K562 (cell line): ENCODE data around the gene CSMD2. TPM values are rescaled to one million over a fixed set of nuclear protein-coding genes. Genes with fewer than 3 reads are reported as not detected.

Experiments used
- ATAC-seq: fragments of 200-7000 bp; cut with Tn5 transposase; 3 replicates; pipeline ENCODE4 v1.9.1; 2020; ENCODE audit warnings: moderate library complexity
- BruUV-seq: library from RNA; stranded (reverse); fragments of 400-500 nt; replicated peaks from 2 replicates; lab custom pipeline; 2021; lab: Mats Ljungman, UMichigan
- CTCF ChIA-PET: fragments of 300-600 bp; formaldehyde crosslinking; extraction: SDS; loops from one replicate; lab custom pipeline; 2021; ENCODE audit warnings: low intra/inter-chr PET ratio; lab: Yijun Ruan, JAX
- POLR2A ChIA-PET: fragments of 300-600, 350-650 bp; sonication (Branson Sonifier 250); formaldehyde crosslinking; extraction: SDS; loops from one replicate; lab custom pipeline; 2021; ENCODE audit warnings: antibody characterized with exemption, inconsistent platforms; lab: Yijun Ruan, JAX
- DNase-seq, 4 experiments: peaks; one replicate each; pipeline versions ENCODE4 v3.0.0 to v3.0.0-alpha.2; 2011 to 2018; ENCODE audit warnings: low spot score in 3 of 4, mixed read lengths in 3 of 4; ENCODE audit errors: extremely low read depth in 1 of 4
- FAIRE-seq: peaks from 2 replicates; lab custom pipeline; 2011; peaks lifted over from hg19 to GRCh38; lab: Jason Lieb, UNC
- H2AFZ ChIP-seq: 2 replicates; pipeline ENCODE4 v1.6.0; 2011; ENCODE audit warnings: low read depth, low read length, control low read depth, inconsistent platforms
- H3K27ac ChIP-seq: fragments of 200-600 bp; 3 replicates; pipeline ENCODE4 v1.8.0; 2011; ENCODE audit warnings: low read depth, mild to moderate bottlenecking, control low read depth, inconsistent platforms, low read length, moderate library complexity, mixed read lengths; ENCODE audit errors: extremely low read depth
- H3K27me3 ChIP-seq, 2 experiments: fragments of 300-600 bp in 1 of 2; 2 replicates in 1 of 2; 3 replicates in 1 of 2; pipeline versions ENCODE4 v1.6.0 to v1.8.0; 2011; ENCODE audit warnings: inconsistent platforms in 2 of 2, low read length in 2 of 2, mild to moderate bottlenecking in 1 of 2, mixed read lengths in 1 of 2, moderate library complexity in 1 of 2; ENCODE audit not compliant: control insufficient read depth in 2 of 2, insufficient read depth in 2 of 2
- H3K36me3 ChIP-seq: fragments of 300-600 bp; 3 replicates; pipeline ENCODE4 v1.8.0; 2011; ENCODE audit warnings: mild to moderate bottlenecking, low read length, inconsistent platforms; ENCODE audit not compliant: control insufficient read depth, insufficient read depth
- H3K4me1 ChIP-seq, 2 experiments: fragments of 200-600 bp in 1 of 2; replicated peaks in 1 of 2; 2 replicates in 1 of 2; 3 replicates in 1 of 2; pipeline versions ENCODE4 v1.5.1 to v1.8.0; 2011; ENCODE audit warnings: inconsistent platforms in 2 of 2, low read length in 2 of 2, mild to moderate bottlenecking in 1 of 2, mixed read lengths in 1 of 2, moderate library complexity in 1 of 2; ENCODE audit not compliant: control insufficient read depth in 2 of 2, insufficient read depth in 2 of 2
- H3K4me2 ChIP-seq: 2 replicates; pipeline ENCODE4 v1.6.1; 2011; ENCODE audit warnings: low read length, control low read depth, inconsistent platforms, mixed read lengths; ENCODE audit not compliant: insufficient read depth
- H3K4me3 ChIP-seq: fragments of 200-600 bp; sonication (generic), shearing (Covaris generic); 2 replicates; pipeline ENCODE4 v1.5.1; 2016; ENCODE audit warnings: control low read depth, inconsistent platforms
- H3K79me2 ChIP-seq: fragments of 200-600 bp; 3 replicates; pipeline ENCODE4 v1.8.0; 2011; ENCODE audit warnings: low read length, inconsistent platforms; ENCODE audit not compliant: control insufficient read depth, insufficient read depth
- H3K9ac ChIP-seq, 2 experiments: 2 replicates each; pipeline versions ENCODE4 v1.6.0 to v1.6.1; 2011; ENCODE audit warnings: low read depth in 2 of 2, low read length in 2 of 2, control low read depth in 1 of 2, inconsistent platforms in 1 of 2, mild to moderate bottlenecking in 1 of 2, mixed read lengths in 1 of 2; ENCODE audit not compliant: insufficient read depth in 1 of 2
- H3K9me1 ChIP-seq: one replicate; pipeline ENCODE4 v1.6.0; 2011; ENCODE audit warnings: inconsistent platforms, mild to moderate bottlenecking, low read length, moderate library complexity; ENCODE audit not compliant: control insufficient read depth, insufficient read depth
- H3K9me3 ChIP-seq: replicated peaks from 2 replicates; pipeline ENCODE4 v1.5.1; 2011; ENCODE audit warnings: low read depth, low read length, inconsistent platforms; ENCODE audit not compliant: control insufficient read depth, insufficient read depth
- H4K20me1 ChIP-seq: replicated peaks from 2 replicates; pipeline ENCODE4 v1.6.1; 2011; ENCODE audit warnings: low read length, inconsistent platforms, mixed read lengths; ENCODE audit not compliant: control insufficient read depth, insufficient read depth
- CTCF ChIP-seq, 3 experiments: IDR thresholded peaks in 2 of 3; conservative IDR thresholded peaks in 1 of 3; 2 replicates each; pipeline ENCODE4 v1.5.1; 2011 to 2012; ENCODE audit warnings: low read length in 3 of 3, mild to moderate bottlenecking in 3 of 3, control low read depth in 2 of 3, improper control_type of control experiment in 1 of 3, inconsistent platforms in 1 of 3, low read depth in 1 of 3, mixed read lengths in 1 of 3, moderate library complexity in 1 of 3; ENCODE audit not compliant: insufficient read depth in 2 of 3
- PKNOX1 ChIP-seq: fragments of 450-650 bp; IDR thresholded peaks from 2 replicates; pipeline ENCODE4 v1.6.1; 2016
- WGBS: fragments of 100-300 bp; shearing (Covaris generic); methylation state at CpG from one replicate; pipeline ENCODE4 v1.1.6; 2016; ENCODE audit warnings: low coverage, mixed read lengths; ENCODE audit not compliant: insufficient coverage; ENCODE audit errors: missing lambda C conversion rate; 5-methylcytosine and 5-hydroxymethylcytosine counted together
- in situ Hi-C: fragments of 300-500 bp; cut with MboI; formaldehyde crosslinking; loops from 4 replicates; pipeline ENCODE4 v1.15.0; 2018; ENCODE audit warnings: inconsistent platforms, mixed read lengths
- intact Hi-C: fragments of 100-400 bp; cut with micrococcal nuclease; formaldehyde crosslinking; loops from 2 replicates; pipeline ENCODE4 v1.14.2; 2022
- polyA plus RNA-seq, 8 experiments: library from polyadenylated mRNA; depleted of rRNA in 4 of 8; stranded (reverse) in 5 of 8; unstranded in 3 of 8; fragments of >200 nt; fragmentation: Nextera tagmentation in 2 of 8; fragmentation: Illumina TruSeq in 1 of 8; extraction: Ambion mirVana in 2 of 8; extraction: Trizol in 1 of 8; gene quantifications; 2 replicates each; pipeline versions ENCODE4 v1.2.1 to v1.2.3, GENCODE V29; 2011 to 2014; ENCODE audit warnings: inconsistent platforms in 1 of 8, missing spikeins in 1 of 8
- total RNA-seq, 7 experiments: library from RNA; depleted of rRNA in 6 of 7; stranded (reverse); fragments of >200 nt in 6 of 7; fragmentation: Illumina TruSeq in 2 of 7; extraction: Trizol in 2 of 7; gene quantifications; 2 replicates each; pipeline versions ENCODE4 v1.2.1 to v1.2.3, GENCODE V29; 2011 to 2021; ENCODE audit warnings: low replicate concordance in 1 of 7

The CSMD2 gene
- total and polyA plus RNA-seq, 9 of the 15 experiments (the other 6 are each of a cell fraction or from before 2014, with no cell fraction given): not detected

- WGBS: 0% methylated on average over 2 of the region's 2 CpGs
- no peak for DNase-seq
- intact Hi-C loops: no loop called here
- no peak for FAIRE-seq
- no TSS peak for BruUV-seq
- TF ChIP-seq PKNOX1 (no peak), CTCF (IDR thresholded peaks at IDR 0.05 in 2 of 3, conservative IDR thresholded peaks at IDR 0.05 in 1 of 3; ENCODE audit: insufficient read depth in 2 of 3, low read depth in 1 of 3, low read length in 3 of 3) (peak in 1 of 3 experiments; percentile 19; a peak in 1 of 6 replicates)
- Histone ChIP-seq H3K79me2 (no peaks in the 10 kb centered on the region), H3K36me3 (no peaks in the 10 kb centered on the region), H3K27me3 (no peaks in the 10 kb centered on the region), H3K4me2 (no peak overlapping the region), H2AFZ (no peak overlapping the region), H3K9me1 (no peaks in the 10 kb centered on the region), H4K20me1 (no peaks in the 10 kb centered on the region), H3K4me3 (no peak overlapping the region), H3K9ac (no peak overlapping the region), H3K4me1 (no peaks in the 10 kb centered on the region), H3K9me3 (no peaks in the 10 kb centered on the region), H3K27ac (no peak overlapping the region)
- ATAC-seq: no peak
- in situ Hi-C loops: no loop called here
- ChIA-PET CTCF (no interaction called here), POLR2A (no interaction called here)
Measured at GRCh38 chr1:34113362-34113761, 51.7 kb downstream of the CSMD2 start.
